ENCODE results near the gene RAG1. TPM values are rescaled to one million over a fixed set of nuclear protein-coding genes. Genes with fewer than 3 reads are reported as not detected.

Gene RAG1
- total RNA-seq: 0.53 and 0.75 TPM in 2 replicates

DNA sequence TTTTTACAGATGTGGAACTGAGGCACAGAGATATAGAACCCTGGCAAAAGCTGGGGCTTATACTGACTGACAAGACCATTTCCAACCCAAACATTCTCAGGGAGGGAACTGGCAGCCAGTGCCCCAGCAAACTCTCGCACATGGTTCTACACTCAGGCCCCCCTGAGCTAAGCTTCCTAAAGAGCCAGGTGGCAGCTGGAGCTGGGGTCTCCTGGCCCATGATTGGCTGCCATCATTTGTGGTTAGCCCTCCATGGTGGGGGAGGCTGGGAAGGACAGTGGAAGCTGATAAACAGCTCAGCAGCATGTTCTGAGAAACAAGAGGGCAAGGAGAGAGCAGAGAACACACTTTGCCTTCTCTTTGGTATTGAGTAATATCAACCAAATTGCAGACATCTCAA, at the start of gene RAG1:
TSS of gene RAG1 (plus strand) at position 314 of the 400 bp plus-strand sequence. CDS start 5,298 bp downstream, outside the sequence.

DNA sequence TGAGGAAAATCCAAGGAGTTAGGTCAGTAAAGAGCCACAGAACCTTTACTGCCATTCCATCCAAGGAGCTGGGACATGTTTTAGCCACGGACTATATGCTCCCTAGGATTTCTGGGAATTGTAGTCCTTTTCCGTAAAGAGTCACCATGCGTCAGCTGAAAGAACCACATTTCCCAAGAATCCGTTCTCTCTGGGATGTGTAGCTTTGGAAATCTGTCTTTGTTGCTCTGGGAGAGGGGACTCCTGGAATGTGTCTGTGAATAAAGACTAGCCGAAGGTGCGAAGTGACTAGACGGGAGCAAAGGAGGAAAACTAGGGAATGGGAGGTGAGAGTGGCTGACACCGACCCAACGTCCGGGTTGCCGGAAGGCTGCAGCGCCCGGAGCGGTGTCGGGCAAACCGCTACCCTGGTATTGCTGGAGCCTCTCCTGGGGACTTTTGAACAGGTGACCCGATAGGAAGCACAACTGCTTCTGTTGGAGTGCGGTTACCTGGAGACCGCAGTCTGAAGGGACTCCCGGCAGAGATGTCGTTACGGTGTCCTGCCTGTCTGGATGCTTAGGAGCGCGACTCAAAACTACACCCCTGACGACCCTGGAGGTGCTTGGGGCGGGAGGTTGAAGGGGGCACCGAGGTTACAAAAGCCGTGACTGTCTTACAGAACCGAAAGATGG, 26.6 kb downstream of the RAG1 start, which contains the start of gene IFTAP:
TSS of gene IFTAP (plus strand) at position 187 of the 674 bp plus-strand sequence. CDS start 15,602 bp downstream, outside the sequence.

DNA sequence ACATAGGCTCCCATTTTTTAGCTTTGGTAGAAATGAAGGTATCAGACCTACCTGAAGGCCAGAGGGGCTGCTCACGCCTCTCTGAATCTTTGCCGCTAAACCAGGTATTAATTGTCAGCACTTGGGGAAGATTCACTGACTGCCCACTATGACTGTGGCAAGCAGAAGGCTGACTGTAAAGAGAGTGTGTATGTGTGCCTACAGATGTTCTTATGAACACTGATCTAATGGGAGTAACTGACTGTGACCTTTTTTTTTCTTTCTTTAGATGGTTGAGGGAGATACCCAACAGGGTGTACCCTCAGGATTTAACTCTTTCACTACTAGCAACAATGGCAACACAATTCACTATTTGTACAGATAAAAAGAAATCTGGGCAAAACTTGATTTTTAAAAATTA, 30.2 kb downstream of the RAG1 start, which contains the start of gene RAG2:
TSS of gene RAG2 (minus strand) at position 186 of the 400 bp plus-strand sequence. CDS start 4,068 bp downstream, outside the sequence.

Other genes with a start within 250 kb of the RAG1 start
- gene TRAF6, start 57.7 kb upstream of the RAG1 start, total RNA-seq: 5.9 and 7.1 TPM in 2 replicates
- 35.7 and 41.5 TPM in 2 replicates for gene IFTAP, start 26.5 kb downstream of the RAG1 start, total RNA-seq
- gene RAG2, start 30.2 kb downstream of the RAG1 start, total RNA-seq: not detected in 2 replicates